ENCODE results near the gene IMPDH2.
A peak's percentile ranks its signal among the peaks of the same experiment; 100 is the strongest.

The IMPDH2 gene

DNA sequence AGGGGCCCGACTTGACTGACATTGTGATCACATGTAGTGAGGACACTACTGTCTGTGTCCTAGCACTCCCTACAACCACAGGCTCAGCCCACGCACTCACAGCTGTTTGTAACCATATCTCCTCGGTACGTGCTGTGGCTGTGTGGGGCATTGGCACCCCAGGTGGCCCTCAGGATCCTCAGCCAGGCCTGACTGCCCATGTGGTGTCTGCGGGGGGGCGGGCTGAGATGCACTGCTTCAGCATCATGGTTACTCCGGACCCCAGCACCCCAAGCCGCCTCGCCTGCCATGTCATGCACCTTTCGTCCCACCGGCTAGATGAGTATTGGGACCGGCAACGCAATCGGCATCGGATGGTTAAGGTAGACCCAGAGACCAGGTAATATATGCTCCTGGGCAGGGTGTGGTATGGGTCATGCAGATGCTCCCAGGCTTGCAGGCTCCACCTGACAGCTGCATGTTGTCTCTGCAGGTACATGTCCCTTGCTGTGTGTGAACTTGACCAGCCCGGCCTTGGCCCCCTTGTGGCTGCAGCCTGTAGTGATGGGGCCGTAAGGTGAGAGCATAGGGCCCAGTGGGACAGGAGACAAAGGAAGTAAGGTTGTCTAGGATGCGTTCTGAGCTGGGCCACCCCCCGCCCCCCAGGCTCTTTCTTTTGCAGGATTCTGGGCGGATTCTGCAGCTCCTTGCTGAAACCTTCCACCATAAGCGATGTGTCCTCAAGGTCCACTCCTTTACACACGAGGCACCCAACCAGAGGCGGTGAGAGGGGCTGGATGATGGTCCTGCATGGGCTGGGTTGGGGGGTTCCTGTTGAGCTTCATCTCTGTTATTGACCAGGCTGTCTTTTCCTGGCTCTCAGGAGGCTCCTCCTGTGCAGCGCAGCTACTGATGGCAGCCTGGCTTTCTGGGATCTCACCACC, 15.2 kb downstream of the IMPDH2 start:
- Histone ChIP-seq H3K4me1 (ENCODE audit: insufficient read depth, low read length, poor library complexity, severe bottlenecking) (peaks cover 4% of the 10 kb centered on the region), H3K36me3 (ENCODE audit: insufficient read depth, low read length) (peaks cover 56% of the 10 kb centered on the region; the same call in 1 of the 2 replicates), H3F3A (ENCODE audit: low read depth) (no peaks in the 10 kb centered on the region), H3K27me3 (ENCODE audit: insufficient read depth, low read length, poor library complexity, severe bottlenecking) (no peaks in the 10 kb centered on the region), H3K9me3 (ENCODE audit: insufficient read depth, low read depth, low read length) (no peaks in the 10 kb centered on the region), H4K20me1 (ENCODE audit: insufficient read depth, low read length, poor library complexity, severe bottlenecking) (peaks cover 63% of the 10 kb centered on the region), H3K79me2 (ENCODE audit: insufficient read depth, low read length) (peaks cover 66% of the 10 kb centered on the region), H3K4me2 (ENCODE audit: low read depth, low read length, poor library complexity, severe bottlenecking) (no peak overlapping the region), H3K9me2 (replicated peaks; ENCODE audit: low read depth, low read length) (no peaks in the 10 kb centered on the region), H3K9ac (ENCODE audit: low read depth, low read length, poor library complexity, severe bottlenecking) (no peak overlapping the region), H2AFZ (ENCODE audit: low read length) (no peak overlapping the region), H3K4me3 (ENCODE audit: low read length, poor library complexity, severe bottlenecking) (no peak overlapping the region)
- TF ChIP-seq EZH2phosphoT487 (IDR thresholded peaks at IDR 0.05; ENCODE audit: borderline replicate concordance), result no peak
- TF ChIP-seq, protein P1, sequence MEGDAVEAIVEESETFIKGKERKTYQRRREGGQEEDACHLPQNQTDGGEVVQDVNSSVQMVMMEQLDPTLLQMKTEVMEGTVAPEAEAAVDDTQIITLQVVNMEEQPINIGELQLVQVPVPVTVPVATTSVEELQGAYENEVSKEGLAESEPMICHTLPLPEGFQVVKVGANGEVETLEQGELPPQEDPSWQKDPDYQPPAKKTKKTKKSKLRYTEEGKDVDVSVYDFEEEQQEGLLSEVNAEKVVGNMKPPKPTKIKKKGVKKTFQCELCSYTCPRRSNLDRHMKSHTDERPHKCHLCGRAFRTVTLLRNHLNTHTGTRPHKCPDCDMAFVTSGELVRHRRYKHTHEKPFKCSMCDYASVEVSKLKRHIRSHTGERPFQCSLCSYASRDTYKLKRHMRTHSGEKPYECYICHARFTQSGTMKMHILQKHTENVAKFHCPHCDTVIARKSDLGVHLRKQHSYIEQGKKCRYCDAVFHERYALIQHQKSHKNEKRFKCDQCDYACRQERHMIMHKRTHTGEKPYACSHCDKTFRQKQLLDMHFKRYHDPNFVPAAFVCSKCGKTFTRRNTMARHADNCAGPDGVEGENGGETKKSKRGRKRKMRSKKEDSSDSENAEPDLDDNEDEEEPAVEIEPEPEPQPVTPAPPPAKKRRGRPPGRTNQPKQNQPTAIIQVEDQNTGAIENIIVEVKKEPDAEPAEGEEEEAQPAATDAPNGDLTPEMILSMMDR (conservative IDR thresholded peaks at IDR 0.05; ENCODE audit: low read length), result peak; percentile 71

DNA sequence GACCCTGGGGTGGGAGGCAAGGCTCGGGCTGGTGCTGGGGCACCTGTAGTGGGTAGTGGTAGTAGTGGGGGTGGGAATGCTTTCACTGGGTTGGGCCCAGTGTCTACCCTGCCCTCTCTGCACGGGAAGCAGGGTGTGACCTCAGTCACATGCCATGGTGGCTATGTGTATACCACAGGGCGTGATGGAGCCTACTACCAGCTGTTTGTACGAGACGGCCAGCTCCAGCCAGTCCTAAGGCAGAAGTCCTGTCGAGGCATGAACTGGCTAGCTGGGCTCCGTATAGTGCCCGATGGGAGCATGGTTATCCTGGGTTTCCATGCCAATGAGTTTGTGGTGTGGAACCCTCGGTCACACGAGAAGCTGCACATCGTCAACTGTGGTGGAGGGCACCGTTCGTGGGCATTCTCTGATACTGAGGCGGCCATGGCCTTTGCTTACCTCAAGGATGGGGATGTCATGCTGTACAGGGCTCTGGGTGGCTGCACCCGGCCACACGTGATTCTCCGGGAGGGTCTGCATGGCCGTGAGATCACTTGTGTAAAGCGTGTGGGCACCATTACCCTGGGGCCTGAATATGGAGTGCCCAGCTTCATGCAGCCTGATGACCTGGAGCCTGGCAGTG, 16.0 kb downstream of the IMPDH2 start:
- Histone ChIP-seq H3K27me3 (ENCODE audit: insufficient read depth, low read length, poor library complexity, severe bottlenecking) (no peaks in the 10 kb centered on the region), H3K9me2 (replicated peaks; ENCODE audit: low read depth, low read length) (no peaks in the 10 kb centered on the region), H2AFZ (ENCODE audit: low read length) (no peak overlapping the region), H3F3A (ENCODE audit: low read depth) (no peaks in the 10 kb centered on the region), H3K9me3 (ENCODE audit: insufficient read depth, low read depth, low read length) (no peaks in the 10 kb centered on the region), H3K4me3 (ENCODE audit: low read length, poor library complexity, severe bottlenecking) (no peak overlapping the region), H3K4me1 (ENCODE audit: insufficient read depth, low read length, poor library complexity, severe bottlenecking) (peaks cover 6% of the 10 kb centered on the region), H3K36me3 (ENCODE audit: insufficient read depth, low read length) (peaks cover 56% of the 10 kb centered on the region; the same call in 1 of the 2 replicates), H3K79me2 (ENCODE audit: insufficient read depth, low read length) (peaks cover 69% of the 10 kb centered on the region), H3K9ac (ENCODE audit: low read depth, low read length, poor library complexity, severe bottlenecking) (no peak overlapping the region), H3K4me2 (ENCODE audit: low read depth, low read length, poor library complexity, severe bottlenecking) (no peak overlapping the region), H4K20me1 (ENCODE audit: insufficient read depth, low read length, poor library complexity, severe bottlenecking) (peaks cover 68% of the 10 kb centered on the region)
- no peak for TF ChIP-seq EZH2phosphoT487 (IDR thresholded peaks at IDR 0.05; ENCODE audit: borderline replicate concordance)

GRCh38 chr3:49012441-49013017, 16.7 kb downstream of the IMPDH2 start:
- H3K4me2 ChIP-seq (ENCODE audit: low read depth, low read length, poor library complexity, severe bottlenecking), result no peak overlapping the region
- H3K9ac ChIP-seq (ENCODE audit: low read depth, low read length, poor library complexity, severe bottlenecking), result no peak overlapping the region
- peaks cover 10% of the 10 kb centered on the region for H3K4me1 ChIP-seq (ENCODE audit: insufficient read depth, low read length, poor library complexity, severe bottlenecking)
- H2AFZ ChIP-seq (ENCODE audit: low read length), result no peak overlapping the region
- H3K9me2 ChIP-seq (replicated peaks; ENCODE audit: low read depth, low read length), result no peaks in the 10 kb centered on the region
- H3K27me3 ChIP-seq (ENCODE audit: insufficient read depth, low read length, poor library complexity, severe bottlenecking), result no peaks in the 10 kb centered on the region
- H3F3A ChIP-seq (ENCODE audit: low read depth), result no peaks in the 10 kb centered on the region
- H3K4me3 ChIP-seq (ENCODE audit: low read length, poor library complexity, severe bottlenecking), result no peak overlapping the region
- peaks cover 66% of the 10 kb centered on the region for H4K20me1 ChIP-seq (ENCODE audit: insufficient read depth, low read length, poor library complexity, severe bottlenecking)
- peaks cover 56% of the 10 kb centered on the region; the same call in 1 of the 2 replicates for H3K36me3 ChIP-seq (ENCODE audit: insufficient read depth, low read length)
- no peaks in the 10 kb centered on the region for H3K9me3 ChIP-seq (ENCODE audit: insufficient read depth, low read depth, low read length)
- TF ChIP-seq EZH2phosphoT487 (IDR thresholded peaks at IDR 0.05; ENCODE audit: borderline replicate concordance), result no peak
- TF ChIP-seq, protein P1 (conservative IDR thresholded peaks at IDR 0.05; ENCODE audit: low read length), result no peak
- peaks cover 75% of the 10 kb centered on the region for H3K79me2 ChIP-seq (ENCODE audit: insufficient read depth, low read length)
